ENCODE results near the gene PDZK1.
"Not testable (repeated sequence)": the region's sequence is repeated elsewhere in the genome, so short reads cannot be mapped to it uniquely, and the experiment has no call there.

The PDZK1 gene

GRCh38 chr1:145714524-145715111 is 7.5 kb upstream of the PDZK1 start:
- no peak overlapping the region for H3K4me3 ChIP-seq (ENCODE audit: low read length)
- no peak for DNase-seq (ENCODE audit: low read depth, low spot score)

GRCh38 chr1:145711213-145711651 is 4.1 kb upstream of the PDZK1 start:
- DNase-seq (ENCODE audit: low read depth, low spot score): no peak
- no peak overlapping the region for H3K4me3 ChIP-seq (ENCODE audit: low read length)

GRCh38 chr1:145710291-145711027 is 3.3 kb upstream of the PDZK1 start:
- H3K4me3 ChIP-seq (ENCODE audit: low read length): no peak overlapping the region
- DNase-seq (ENCODE audit: low read depth, low spot score): no peak

GRCh38 chr1:145708063-145708462 is 895 bp upstream of the PDZK1 start:
- no peak for DNase-seq (ENCODE audit: low read depth, low spot score)

GRCh38 chr1:145706086-145706664 is 993 bp downstream of the PDZK1 start:
- no peak overlapping the region for H3K4me3 ChIP-seq (ENCODE audit: low read length)
- no peak for DNase-seq (ENCODE audit: low read depth, low spot score)

More at GRCh38 chr1:145708063-145708462, 895 bp upstream of the PDZK1 start:
- no peak overlapping the region for H3K4me3 ChIP-seq (ENCODE audit: low read length)

- H3K4me3 ChIP-seq (ENCODE audit: low read length): no peak overlapping the region
- no peak for DNase-seq (ENCODE audit: low read depth, low spot score)
These were observed 1.5 kb downstream of the PDZK1 start for GRCh38 chr1:145705622-145706021.

GRCh38 chr1:145702826-145703225 is 4.3 kb downstream of the PDZK1 start:
- no peak overlapping the region for H3K4me3 ChIP-seq (ENCODE audit: low read length)
- no peak for DNase-seq (ENCODE audit: low read depth, low spot score)

- DNase-seq (ENCODE audit: low read depth, low spot score): no peak
- H3K4me3 ChIP-seq (ENCODE audit: low read length): no peak overlapping the region
These were observed 5.1 kb downstream of the PDZK1 start for GRCh38 chr1:145702052-145702451.

- no peak for DNase-seq (ENCODE audit: low read depth, low spot score)
- no peak overlapping the region for H3K4me3 ChIP-seq (ENCODE audit: low read length)
These were observed 5.8 kb downstream of the PDZK1 start for GRCh38 chr1:145701306-145701862.

GRCh38 chr1:145696630-145696960 is 10.6 kb downstream of the PDZK1 start:
- H3K4me3 ChIP-seq (ENCODE audit: low read length): no peak overlapping the region
- no peak for DNase-seq (ENCODE audit: low read depth, low spot score)

GRCh38 chr1:145695821-145696629 is 11.1 kb downstream of the PDZK1 start:
- no peak overlapping the region for H3K4me3 ChIP-seq (ENCODE audit: low read length)
- no peak for DNase-seq (ENCODE audit: low read depth, low spot score)

GRCh38 chr1:145692785-145693443 is 14.3 kb downstream of the PDZK1 start:
- H3K4me3 ChIP-seq (ENCODE audit: low read length): no peak overlapping the region
- no peak for DNase-seq (ENCODE audit: low read depth, low spot score)

- peak; percentile 66 for DNase-seq (ENCODE audit: low read depth, low spot score)
- H3K4me3 ChIP-seq (ENCODE audit: low read length): no peak overlapping the region
These were observed 16.3 kb downstream of the PDZK1 start for GRCh38 chr1:145690587-145691558.

- H3K4me3 ChIP-seq (ENCODE audit: low read length): no peak overlapping the region
- no peak for DNase-seq (ENCODE audit: low read depth, low spot score)
These were observed 17.2 kb downstream of the PDZK1 start for GRCh38 chr1:145689922-145690321.

GRCh38 chr1:145688924-145689323 is 18.2 kb downstream of the PDZK1 start:
- no peak overlapping the region for H3K4me3 ChIP-seq (ENCODE audit: low read length)
- no peak for DNase-seq (ENCODE audit: low read depth, low spot score)

GRCh38 chr1:145688328-145688727 is 18.8 kb downstream of the PDZK1 start:
- DNase-seq (ENCODE audit: low read depth, low spot score): no peak
- no peak overlapping the region for H3K4me3 ChIP-seq (ENCODE audit: low read length)

GRCh38 chr1:145686078-145686477 is 21.1 kb downstream of the PDZK1 start:
- DNase-seq (ENCODE audit: low read depth, low spot score); H3K4me3 ChIP-seq (ENCODE audit: low read length): not testable (repeated sequence)

- not testable (repeated sequence) for H3K4me3 ChIP-seq (ENCODE audit: low read length); DNase-seq (ENCODE audit: low read depth, low spot score)
These were observed 22.3 kb downstream of the PDZK1 start for GRCh38 chr1:145684858-145685257.

Data from Jurkat, Clone E6-1 (cell line).